Mesendoderm (in vitro differentiated cells): ENCODE results near the gene AGAP1.
A peak's percentile ranks its signal among the peaks of the same experiment; 100 is the strongest.

ENCODE experiments used
- DNase-seq: peaks from one replicate; pipeline ENCODE4 v3.0.0; 2013
- H2AK5ac ChIP-seq: 2 replicates; pipeline ENCODE4 v1.6.1; 2013; ENCODE audit warnings: low read length, inconsistent platforms
- H2BK120ac ChIP-seq: 2 replicates; pipeline ENCODE4 v1.6.1; 2013; ENCODE audit warnings: low read depth, mild to moderate bottlenecking, low read length, moderate library complexity, mixed read lengths
- H2BK15ac ChIP-seq: replicated peaks from 2 replicates; pipeline ENCODE4 v1.6.1; 2013; ENCODE audit warnings: low read depth, mild to moderate bottlenecking, moderate library complexity
- H2BK5ac ChIP-seq: 2 replicates; pipeline ENCODE4 v1.6.1; 2013; ENCODE audit warnings: low read length, inconsistent platforms
- H3K18ac ChIP-seq: 2 replicates; pipeline ENCODE4 v1.6.1; 2013; ENCODE audit warnings: mild to moderate bottlenecking, low read length, mixed read lengths
- H3K23ac ChIP-seq: one replicate; pipeline ENCODE4 v1.6.1; 2013; ENCODE audit warnings: low read length
- H3K27ac ChIP-seq: 2 replicates; pipeline ENCODE4 v1.5.1; 2013; ENCODE audit warnings: low read depth, mild to moderate bottlenecking, inconsistent platforms, low read length, moderate library complexity
- H3K27me3 ChIP-seq: 2 replicates; pipeline ENCODE4 v1.6.1; 2013; ENCODE audit warnings: low read length, control low read depth, mild to moderate bottlenecking, inconsistent platforms; ENCODE audit not compliant: insufficient read depth, poor library complexity
- H3K36me3 ChIP-seq: 2 replicates; pipeline ENCODE4 v1.6.1; 2013; ENCODE audit warnings: low read length, inconsistent platforms; ENCODE audit not compliant: control insufficient read depth, insufficient read depth
- H3K4ac ChIP-seq: one replicate; pipeline ENCODE4 v1.6.1; 2013; ENCODE audit warnings: low read depth, mild to moderate bottlenecking, low read length, moderate library complexity
- H3K4me1 ChIP-seq: 2 replicates; pipeline ENCODE4 v1.6.1; 2013; ENCODE audit warnings: low read depth, low read length, inconsistent platforms; ENCODE audit not compliant: control insufficient read depth
- H3K4me2 ChIP-seq: 2 replicates; pipeline ENCODE4 v1.6.1; 2013; ENCODE audit warnings: low read length
- H3K4me3 ChIP-seq: 2 replicates; pipeline ENCODE4 v1.5.1; 2013; ENCODE audit warnings: mild to moderate bottlenecking, low read length
- H3K56ac ChIP-seq: one replicate; pipeline ENCODE4 v1.6.1; 2013; ENCODE audit warnings: low read length
- H3K79me1 ChIP-seq: 2 replicates; pipeline ENCODE4 v1.6.1; 2013; ENCODE audit warnings: low read length, inconsistent platforms
- H3K79me2 ChIP-seq: 2 replicates; pipeline ENCODE4 v1.6.1; 2013; ENCODE audit warnings: mild to moderate bottlenecking, low read length; ENCODE audit not compliant: control insufficient read depth, insufficient read depth
- H3K9ac ChIP-seq: 2 replicates; pipeline ENCODE4 v1.6.1; 2013; ENCODE audit warnings: low read length, inconsistent platforms
- H4K5ac ChIP-seq: one replicate; pipeline ENCODE4 v1.6.1; 2013; ENCODE audit warnings: low read length
- H4K8ac ChIP-seq: one replicate; pipeline ENCODE4 v1.6.1; 2013; ENCODE audit warnings: low read depth, mild to moderate bottlenecking, control low read depth, low read length, moderate library complexity
- WGBS: extraction: QIAGEN DNeasy Blood & Tissue Kit; methylation state at CpG from one replicate; pipeline ENCODE4 v1.1.7; 2013; ENCODE audit warnings: low lambda C conversion rate, missing lambda C conversion rate; ENCODE audit not compliant: insufficient coverage; ENCODE audit errors: extremely low coverage; 5-methylcytosine and 5-hydroxymethylcytosine counted together

Gene AGAP1

DNA sequence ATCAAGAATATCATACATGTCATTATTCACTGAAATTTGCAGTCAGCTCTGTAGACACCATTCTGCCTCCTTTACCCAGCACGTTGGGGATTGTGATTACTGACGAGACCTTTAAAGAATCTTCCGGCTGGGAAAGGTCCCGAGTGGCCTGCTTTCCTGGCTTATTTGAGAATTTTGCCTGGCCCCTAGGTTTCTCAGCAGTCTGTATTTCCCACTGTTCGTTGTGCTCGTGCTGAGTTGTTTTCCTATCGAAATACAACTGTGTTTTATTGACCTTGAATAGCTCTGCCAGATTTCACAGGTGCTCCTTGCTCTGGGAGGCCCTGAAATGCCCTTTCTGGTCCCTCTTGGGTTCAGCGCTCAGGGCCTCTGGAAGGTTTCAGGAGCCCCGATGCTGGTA is 94.9 kb downstream of the AGAP1 start:
- WGBS, result no CpG with 5 or more reads among the region's 9 CpGs

DNA sequence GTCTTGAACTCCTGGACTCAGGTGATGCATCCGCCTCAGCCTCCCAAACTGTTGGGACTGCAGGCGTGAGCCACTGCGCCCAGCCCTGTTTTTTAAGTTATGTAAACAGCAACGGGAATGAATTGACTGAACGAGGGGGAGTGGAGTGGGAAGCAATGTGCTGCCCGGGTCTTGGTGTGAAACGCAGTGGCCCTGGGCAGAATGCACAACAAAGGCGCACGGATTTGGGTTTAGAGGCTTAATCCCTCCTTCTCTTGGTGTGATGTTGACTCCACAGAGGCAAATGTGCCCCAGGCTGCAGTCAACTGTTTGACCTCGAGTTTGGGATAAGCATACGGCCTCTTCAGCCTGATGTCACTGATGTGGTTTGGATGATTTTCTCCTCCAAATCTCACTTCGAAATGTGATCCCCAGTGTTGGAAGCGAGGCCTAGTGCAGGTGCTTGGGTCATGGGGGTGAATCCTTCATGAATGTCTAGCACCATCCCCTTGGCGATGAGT is 97.4 kb downstream of the AGAP1 start:
- no peak overlapping the region for H3K27ac ChIP-seq
- no CpG with 5 or more reads among the region's 14 CpGs for WGBS

More for the DNA sequence above, 94.9 kb downstream of the AGAP1 start:
- Histone ChIP-seq H4K5ac (no peak overlapping the region), H2BK15ac (no peak overlapping the region), H4K8ac (no peak overlapping the region), H3K27ac (no peak overlapping the region), H3K9ac (no peak overlapping the region), H3K56ac (no peak overlapping the region), H3K4ac (no peak overlapping the region), H3K4me1 (no peaks in the 10 kb centered on the region), H2BK120ac (no peak overlapping the region), H3K4me2 (no peak overlapping the region), H3K23ac (no peak overlapping the region), H3K18ac (no peak overlapping the region), H2BK5ac (no peak overlapping the region), H3K79me2 (peaks cover 4% of the 10 kb centered on the region), H3K36me3 (no peaks in the 10 kb centered on the region), H3K4me3 (no peak overlapping the region), H2AK5ac (no peak overlapping the region), H3K79me1 (peaks cover 9% of the 10 kb centered on the region), H3K27me3 (no peaks in the 10 kb centered on the region)
- DNase-seq, result no peak

DNA sequence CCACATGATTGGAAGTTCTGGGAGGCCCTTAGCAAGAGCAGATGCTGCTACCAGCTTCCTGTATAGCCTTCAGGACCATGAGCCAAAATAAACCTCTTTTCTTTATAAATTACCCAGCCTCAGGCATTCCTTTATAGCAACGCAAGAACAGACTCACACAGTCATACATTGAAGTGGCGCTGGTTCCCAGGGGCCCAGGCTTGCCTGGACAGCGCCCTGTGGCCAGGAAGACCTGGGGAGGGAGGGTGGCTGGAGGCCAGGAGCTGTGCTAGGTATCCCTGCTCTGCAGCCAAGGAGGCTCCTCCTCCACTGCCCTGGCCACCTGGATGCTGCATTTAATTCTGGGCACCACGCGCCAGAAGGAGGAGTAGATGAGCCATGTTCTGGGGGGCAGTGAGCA is 98.1 kb downstream of the AGAP1 start:
- Histone ChIP-seq H3K4me3 (no peak overlapping the region), H3K27ac (no peak overlapping the region), H3K9ac (no peak overlapping the region), H3K18ac (no peak overlapping the region), H3K79me1 (no peaks in the 10 kb centered on the region), H3K36me3 (no peaks in the 10 kb centered on the region), H2BK5ac (no peak overlapping the region), H3K56ac (no peak overlapping the region), H4K8ac (no peak overlapping the region), H2BK120ac (no peak overlapping the region), H4K5ac (no peak overlapping the region), H3K23ac (no peak overlapping the region), H2BK15ac (no peak overlapping the region), H3K4ac (no peak overlapping the region), H3K79me2 (peaks cover 3% of the 10 kb centered on the region), H3K27me3 (no peaks in the 10 kb centered on the region), H3K4me1 (no peaks in the 10 kb centered on the region), H2AK5ac (no peak overlapping the region), H3K4me2 (no peak overlapping the region)
- no CpG with 5 or more reads among the region's 5 CpGs for WGBS
- no peak for DNase-seq

More for the DNA sequence above, 97.4 kb downstream of the AGAP1 start:
- no peak overlapping the region for H4K8ac ChIP-seq
- H3K79me1 ChIP-seq, result peaks cover 2% of the 10 kb centered on the region
- no peak overlapping the region for H3K4ac ChIP-seq
- H3K18ac ChIP-seq, result no peak overlapping the region
- no peak overlapping the region for H4K5ac ChIP-seq
- H3K4me3 ChIP-seq, result no peak overlapping the region
- H2BK15ac ChIP-seq, result no peak overlapping the region
- H2BK5ac ChIP-seq, result no peak overlapping the region
- no peak overlapping the region for H3K4me2 ChIP-seq
- no peak overlapping the region for H3K9ac ChIP-seq
- no peak overlapping the region for H3K56ac ChIP-seq
- DNase-seq, result no peak
- H2AK5ac ChIP-seq, result no peak overlapping the region
- no peaks in the 10 kb centered on the region for H3K27me3 ChIP-seq
- H3K79me2 ChIP-seq, result peaks cover 3% of the 10 kb centered on the region
- H3K4me1 ChIP-seq, result no peaks in the 10 kb centered on the region
- no peak overlapping the region for H3K23ac ChIP-seq
- no peaks in the 10 kb centered on the region for H3K36me3 ChIP-seq
- no peak overlapping the region for H2BK120ac ChIP-seq

DNA sequence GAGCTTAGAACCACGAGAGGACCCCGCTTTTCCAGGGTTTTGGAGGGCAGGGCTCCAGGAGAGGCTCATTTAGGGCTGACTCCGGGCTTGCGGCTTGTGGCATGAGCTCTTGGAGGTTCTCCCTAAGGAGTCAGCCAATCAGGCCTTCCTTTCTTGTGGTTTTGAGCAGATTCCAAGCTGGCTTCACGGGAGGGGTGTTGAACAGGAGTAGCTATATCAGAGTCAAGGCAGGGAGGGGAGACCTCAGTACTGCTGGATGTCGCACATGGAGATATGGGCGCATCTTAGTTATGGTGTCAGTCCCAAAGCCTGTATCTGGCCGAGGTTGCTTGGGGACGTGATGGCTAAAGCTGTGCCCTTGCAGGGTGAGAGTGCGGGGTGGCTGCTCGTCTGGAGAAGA is 98.6 kb downstream of the AGAP1 start:
- H4K8ac ChIP-seq, result no peak overlapping the region
- H3K56ac ChIP-seq, result no peak overlapping the region
- H2BK5ac ChIP-seq, result no peak overlapping the region
- no peak overlapping the region for H3K23ac ChIP-seq
- no peak overlapping the region for H2BK120ac ChIP-seq
- no peak overlapping the region for H4K5ac ChIP-seq
- peaks cover 3% of the 10 kb centered on the region for H3K79me2 ChIP-seq
- H3K79me1 ChIP-seq, result peaks cover 3% of the 10 kb centered on the region
- H3K9ac ChIP-seq, result no peak overlapping the region
- no peak overlapping the region for H3K18ac ChIP-seq
- no peak overlapping the region for H3K27ac ChIP-seq
- DNase-seq, result no peak
- no peak overlapping the region for H3K4me2 ChIP-seq
- no peaks in the 10 kb centered on the region for H3K27me3 ChIP-seq
- no peak overlapping the region for H3K4ac ChIP-seq
- no peak overlapping the region for H3K4me3 ChIP-seq
- WGBS, result no CpG with 5 or more reads among the region's 11 CpGs
- H2BK15ac ChIP-seq, result no peak overlapping the region
- no peaks in the 10 kb centered on the region for H3K36me3 ChIP-seq
- H3K4me1 ChIP-seq, result no peaks in the 10 kb centered on the region
- H2AK5ac ChIP-seq, result no peak overlapping the region

DNA sequence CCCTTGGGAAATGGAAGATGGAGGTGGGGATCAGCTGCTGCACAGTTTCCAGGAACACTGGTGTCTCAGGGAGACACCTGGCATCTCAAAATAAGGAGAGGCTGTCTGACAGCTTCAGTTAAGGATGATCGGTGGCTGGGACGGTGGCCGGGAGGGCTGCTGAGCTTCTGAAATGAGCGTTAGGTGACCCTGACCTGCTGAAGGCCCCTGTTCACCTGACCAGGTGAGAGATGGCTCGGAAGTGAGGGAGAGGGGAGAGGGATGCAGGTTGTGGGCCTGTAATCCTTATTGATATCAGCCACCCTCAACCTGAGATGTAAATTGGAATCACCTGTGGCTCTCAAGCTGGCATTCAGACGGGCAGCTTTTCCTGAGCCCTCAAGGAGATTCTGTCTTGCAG is 99.0 kb downstream of the AGAP1 start:
- Histone ChIP-seq H2BK120ac (no peak overlapping the region), H4K8ac (no peak overlapping the region), H3K56ac (no peak overlapping the region), H3K27ac (no peak overlapping the region), H2BK15ac (no peak overlapping the region), H3K23ac (no peak overlapping the region), H3K79me1 (peaks cover 3% of the 10 kb centered on the region), H3K4ac (no peak overlapping the region), H3K36me3 (no peaks in the 10 kb centered on the region), H3K79me2 (peaks cover 3% of the 10 kb centered on the region), H3K4me1 (no peaks in the 10 kb centered on the region), H3K27me3 (no peaks in the 10 kb centered on the region), H3K4me2 (no peak overlapping the region), H2BK5ac (no peak overlapping the region), H2AK5ac (no peak overlapping the region), H3K18ac (no peak overlapping the region), H3K9ac (no peak overlapping the region), H4K5ac (no peak overlapping the region), H3K4me3 (no peak overlapping the region)
- DNase-seq, result no peak
- WGBS, result no CpG with 5 or more reads among the region's 6 CpGs

DNA sequence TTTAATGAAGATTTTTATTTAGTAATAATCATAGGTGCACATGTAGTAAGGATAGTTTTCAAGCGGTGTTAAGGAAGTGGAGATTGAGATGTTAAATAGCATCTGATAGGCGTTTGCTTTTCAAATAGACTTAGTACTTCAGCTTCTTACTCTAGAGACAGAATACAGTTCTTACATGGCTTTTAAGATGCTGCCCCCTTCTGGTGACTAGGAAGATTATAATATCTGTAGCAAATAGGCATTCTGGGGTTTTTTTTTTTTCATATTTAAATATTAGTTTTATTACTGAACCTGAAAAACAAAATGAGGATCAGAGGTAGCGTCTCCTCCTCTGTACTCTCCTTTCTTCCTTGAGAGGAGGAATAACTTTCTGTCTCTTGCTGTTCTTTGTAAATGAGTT is 100.2 kb downstream of the AGAP1 start:
- H3K4me2 ChIP-seq, result no peak overlapping the region
- H3K27ac ChIP-seq, result no peak overlapping the region
- H3K79me2 ChIP-seq, result peaks cover 3% of the 10 kb centered on the region
- H3K79me1 ChIP-seq, result peaks cover 6% of the 10 kb centered on the region
- no peak overlapping the region for H2BK15ac ChIP-seq
- peak; percentile 77 for DNase-seq
- H3K56ac ChIP-seq, result no peak overlapping the region
- no peaks in the 10 kb centered on the region for H3K36me3 ChIP-seq
- 100% methylated on average over 1 of the region's 3 CpGs for WGBS
- no peak overlapping the region for H3K4ac ChIP-seq
- H3K9ac ChIP-seq, result no peak overlapping the region
- H2AK5ac ChIP-seq, result no peak overlapping the region
- no peak overlapping the region for H3K4me3 ChIP-seq
- no peak overlapping the region for H3K18ac ChIP-seq
- H2BK5ac ChIP-seq, result no peak overlapping the region
- H3K27me3 ChIP-seq, result no peaks in the 10 kb centered on the region
- H4K5ac ChIP-seq, result no peak overlapping the region
- H2BK120ac ChIP-seq, result no peak overlapping the region
- no peak overlapping the region for H3K23ac ChIP-seq
- no peak overlapping the region for H4K8ac ChIP-seq
- H3K4me1 ChIP-seq, result no peaks in the 10 kb centered on the region
